Activated CD8-positive, alpha-beta memory T cell treated with anti-CD3 and anti-CD28 coated beads, Interleukin-2, amount 10 ng/mL, durations not matched to agents 7 days and 5 days (primary cell): ENCODE data around the gene ZBTB33. TPM values are rescaled to one million over a fixed set of nuclear protein-coding genes. Genes with fewer than 3 reads are reported as not detected.

Experiments
- ATAC-seq: fragments of 150-1000 bp; cut with Tn5 transposase; one replicate; pipeline ENCODE4 v1.10.0; 2021; ENCODE audit warnings: moderate library complexity
- CTCF ChIA-PET: fragments of 350-600 bp; sonication (Branson Sonifier 250); formaldehyde crosslinking; loops from one replicate; lab custom pipeline; 2021; ENCODE audit warnings: antibody characterized with exemption; lab: Charles Lee
- DNase-seq: peaks from one replicate; pipeline ENCODE4 v3.0.0-alpha.2; 2020
- H3K27ac Mint-ChIP-seq: one replicate; pipeline ENCODE4 v1.8.0; 2021; ENCODE audit warnings: mild to moderate bottlenecking, mixed read lengths
- H3K27me3 Mint-ChIP-seq: one replicate; pipeline ENCODE4 v1.8.0; 2021; ENCODE audit warnings: mixed read lengths
- H3K36me3 Mint-ChIP-seq: one replicate; pipeline ENCODE4 v1.8.0; 2021; ENCODE audit warnings: mild to moderate bottlenecking, mixed read lengths
- H3K4me1 Mint-ChIP-seq: one replicate; pipeline ENCODE4 v1.8.0; 2021; ENCODE audit warnings: mixed read lengths
- H3K4me3 Mint-ChIP-seq: one replicate; pipeline ENCODE4 v1.8.0; 2021; ENCODE audit warnings: mild to moderate bottlenecking, moderate library complexity, mixed read lengths
- H3K9me3 Mint-ChIP-seq: one replicate; pipeline ENCODE4 v1.8.0; 2022; ENCODE audit warnings: low read depth, mixed read lengths
- total RNA-seq, 2 experiments: library from RNA; stranded (reverse); gene quantifications; one replicate each; pipeline ENCODE4 v1.2.3, GENCODE V29; 2021

ZBTB33 gene
- total RNA-seq, 2 experiments from 2014 or later: 16.9 to 17.4 TPM

- DNase-seq (no peak), ATAC-seq (no peak)
- H3K9me3 Mint-ChIP-seq: no peaks in the 10 kb centered on the region
- H3K27me3 Mint-ChIP-seq: peaks cover 7% of the 10 kb centered on the region
- H3K27ac Mint-ChIP-seq: no peak overlapping the region
- peaks cover 43% of the 10 kb centered on the region for H3K4me1 Mint-ChIP-seq
- H3K36me3 Mint-ChIP-seq: no peaks in the 10 kb centered on the region
- no peak overlapping the region for H3K4me3 Mint-ChIP-seq
- CTCF ChIA-PET: interaction anchor here (2.9 kb wide), 1 partner anchor 53 kb away, joined by 10 read pairs; the partner anchor contains the start of gene ZBTB33
These were observed 53.6 kb downstream of the ZBTB33 start for GRCh38 chrX:120304256-120304655.

DNA sequence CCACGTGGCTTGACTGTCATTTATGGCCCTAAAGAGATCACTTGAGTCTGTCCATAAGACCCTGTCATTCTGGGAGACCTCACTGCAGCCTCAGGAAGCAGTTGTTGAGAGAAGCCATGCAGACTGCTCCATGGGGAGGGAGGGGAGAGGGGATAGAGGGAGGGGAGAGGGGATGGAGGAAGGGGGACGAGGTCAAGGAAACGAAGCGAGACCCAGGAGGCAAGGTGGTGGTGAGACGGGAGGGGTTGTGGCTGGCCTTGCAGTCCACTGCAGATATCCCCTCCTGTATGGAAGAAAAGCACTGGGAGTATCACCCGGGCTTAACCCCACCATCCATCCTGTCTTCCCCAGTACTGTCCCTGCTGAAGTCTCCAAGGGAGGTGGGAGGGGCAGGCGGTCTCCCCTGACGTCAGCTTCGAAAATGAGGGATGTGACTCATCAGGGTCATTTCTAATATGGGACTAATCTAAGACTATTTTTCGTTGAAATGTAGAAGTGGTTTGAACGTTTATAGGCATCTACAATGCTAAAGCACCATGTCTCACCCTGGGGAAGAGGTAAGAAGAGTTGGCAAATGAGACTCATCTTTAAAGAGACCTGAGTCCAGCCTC lies 55.0 kb downstream of the ZBTB33 start:
- no peak for DNase-seq
- Mint-ChIP-seq H3K4me1 (peaks cover 48% of the 10 kb centered on the region), H3K27ac (no peak overlapping the region)

GRCh38 chrX:120306630-120307029 lies 56.0 kb downstream of the ZBTB33 start:
- ATAC-seq: no peak
- no peaks in the 10 kb centered on the region for H3K9me3 Mint-ChIP-seq
- DNase-seq: no peak
- no peak overlapping the region for H3K4me3 Mint-ChIP-seq
- peaks cover 50% of the 10 kb centered on the region for H3K4me1 Mint-ChIP-seq
- CTCF ChIA-PET: no interaction called here
- no peaks in the 10 kb centered on the region for H3K36me3 Mint-ChIP-seq
- peak overlapping the region; percentile 72 for H3K27ac Mint-ChIP-seq
- peaks cover 24% of the 10 kb centered on the region for H3K27me3 Mint-ChIP-seq

More for the DNA sequence above, 55.0 kb downstream of the ZBTB33 start:
- ATAC-seq: no peak
- H3K9me3 Mint-ChIP-seq: no peaks in the 10 kb centered on the region
- peaks cover 19% of the 10 kb centered on the region for H3K27me3 Mint-ChIP-seq
- no peaks in the 10 kb centered on the region for H3K36me3 Mint-ChIP-seq
- CTCF ChIA-PET: no interaction called here
- H3K4me3 Mint-ChIP-seq: no peak overlapping the region

Other genes with a start within 250 kb of the ZBTB33 start
- gene RHOXF2B, start 173.1 kb upstream of the ZBTB33 start, total RNA-seq: not detected
- gene RHOXF1, start 134.9 kb upstream of the ZBTB33 start, total RNA-seq: not detected
- not detected for gene RHOXF2, start 92.2 kb upstream of the ZBTB33 start, total RNA-seq
- under 1 TPM in 1 of 2 experiments, not detected in 1; 0.15 TPM for gene TMEM255A, start 60.6 kb downstream of the ZBTB33 start, total RNA-seq
- gene ATP1B4, start 111.3 kb downstream of the ZBTB33 start, total RNA-seq: not detected
- 10 to 100 TPM; 41.2 to 44.7 TPM for gene LAMP2, start 218.5 kb downstream of the ZBTB33 start, total RNA-seq